ENCODE data around the gene ZNF784. TPM values are rescaled to one million over a fixed set of nuclear protein-coding genes. Genes with fewer than 3 reads are reported as not detected.

The ZNF784 gene
- total and polyA plus RNA-seq, 9 of the 15 experiments (the other 6 are each of a cell fraction or from before 2014, with no cell fraction given), result 0.14 to 6.1 (median 2.1) TPM

GRCh38 chr19:55584871-55585270 is 39.5 kb downstream of the ZNF784 start:
- H3K4me2 ChIP-seq (ENCODE audit: insufficient read depth, low read length), result no peak overlapping the region
- H3K36me3 ChIP-seq (ENCODE audit: control insufficient read depth, insufficient read depth, low read length), result no peaks in the 10 kb centered on the region
- 20% methylated on average over 11 of the region's 11 CpGs for WGBS (ENCODE audit: insufficient coverage, low coverage, missing lambda C conversion rate)

More at GRCh38 chr19:55584871-55585270, 39.5 kb downstream of the ZNF784 start:
- ChIA-PET CTCF (ENCODE audit: low intra/inter-chr PET ratio) (no interaction called here), POLR2A (interaction anchor here (0.7 kb wide), 1 partner anchor 27 kb away, joined by 3 read pairs; no protein-coding TSS in a partner anchor)
- ATAC-seq, result no peak
- in situ Hi-C loops (cut with MboI), result no loop called here
- peak; percentile 61; the same call in 1 of the 2 replicates for TF ChIP-seq BCOR (IDR thresholded peaks at IDR 0.05)
- no peak for TF ChIP-seq ILF3 (IDR thresholded peaks at IDR 0.05; ENCODE audit: borderline replicate concordance)
- TF ChIP-seq ZNF146 (CRISPR knock-in tag; IDR thresholded peaks at IDR 0.05; ENCODE audit: unreplicated experiment), result peak; percentile 68
- TF ChIP-seq TSHZ1 (CRISPR knock-in tag; IDR thresholded peaks at IDR 0.05), result no peak
- 0 out of 2 replicates have a peak, but pooled peaks cover 6% of the 10 kb centered on the region for H4K20me1 ChIP-seq (replicated peaks; ENCODE audit: control insufficient read depth, insufficient read depth, low read length)
- no peak overlapping the region for H3K9ac ChIP-seq (ENCODE audit: insufficient read depth in 1 of 2, low read depth in 2 of 2, low read length in 2 of 2)
- no peak for FAIRE-seq
- DNase-seq (ENCODE audit: extremely low read depth in 1 of 4, low spot score in 3 of 4), result no peak
- no peak overlapping the region for H3K27ac ChIP-seq (ENCODE audit: extremely low read depth, low read depth, low read length)
- H3K4me3 ChIP-seq, result no peak overlapping the region
- H2AFZ ChIP-seq (ENCODE audit: low read depth, low read length), result no peak overlapping the region
- intact Hi-C loops (cut with micrococcal nuclease), result no loop called here
- no peaks in the 10 kb centered on the region for H3K9me3 ChIP-seq (replicated peaks; ENCODE audit: control insufficient read depth, insufficient read depth, low read depth, low read length)
- H3K79me2 ChIP-seq (ENCODE audit: control insufficient read depth, insufficient read depth, low read length), result peaks cover 8% of the 10 kb centered on the region
- H3K4me1 ChIP-seq (replicated peaks in 1 of 2; ENCODE audit: control insufficient read depth in 2 of 2, insufficient read depth in 2 of 2, low read length in 2 of 2), result peaks cover 13 to 33% of the 10 kb centered on the region in 2 experiments; a peak in 3 of 5 replicates
- no TSS peak for BruUV-seq (replicated peaks)
- peaks cover 8 to 12% of the 10 kb centered on the region in 2 experiments; a peak in 4 of 5 replicates for H3K27me3 ChIP-seq (ENCODE audit: control insufficient read depth in 2 of 2, insufficient read depth in 2 of 2, low read length in 2 of 2)
- no peaks in the 10 kb centered on the region for H3K9me1 ChIP-seq (ENCODE audit: control insufficient read depth, insufficient read depth, low read length)

All from K562 (cell line).